Measurements from ENCODE around the gene DNAJC13.

The DNAJC13 gene

GRCh38 chr3:132538072-132538471, 120.8 kb downstream of the DNAJC13 start:
- ATAC-seq, result no peak
- TF ChIP-seq TOX (CRISPR knock-in tag; IDR thresholded peaks at IDR 0.05; ENCODE audit: borderline replicate concordance), result no peak
- no peak for TF ChIP-seq ZNF70 (CRISPR knock-in tag; IDR thresholded peaks at IDR 0.05)
- no peak for TF ChIP-seq BACH2 (CRISPR knock-in tag; IDR thresholded peaks at IDR 0.05; ENCODE audit: borderline replicate concordance)
- no peak for TF ChIP-seq ZFP3 (CRISPR knock-in tag; IDR thresholded peaks at IDR 0.05)
- no peak for TF ChIP-seq PPARA (CRISPR knock-in tag; IDR thresholded peaks at IDR 0.05; ENCODE audit: borderline replicate concordance)
- TF ChIP-seq PATZ1 (CRISPR knock-in tag; IDR thresholded peaks at IDR 0.05; ENCODE audit: borderline replicate concordance), result no peak
- TF ChIP-seq GLIS3 (CRISPR knock-in tag; IDR thresholded peaks at IDR 0.05), result no peak
- no peak for TF ChIP-seq ZNF565 (CRISPR knock-in tag; conservative IDR thresholded peaks at IDR 0.05; ENCODE audit: low read depth)
- no peak for TF ChIP-seq OSR1 (CRISPR knock-in tag; IDR thresholded peaks at IDR 0.05)
- TF ChIP-seq ZFP30 (CRISPR knock-in tag; IDR thresholded peaks at IDR 0.05), result no peak
- no peak for TF ChIP-seq ISL1 (CRISPR knock-in tag; IDR thresholded peaks at IDR 0.05)
- no peak for TF ChIP-seq ARNTL (CRISPR knock-in tag; IDR thresholded peaks at IDR 0.05; ENCODE audit: borderline replicate concordance, low read depth)
- TF ChIP-seq ZC3H10 (CRISPR knock-in tag; IDR thresholded peaks at IDR 0.05), result no peak

- no peak for TF ChIP-seq CREB5 (CRISPR knock-in tag; IDR thresholded peaks at IDR 0.05; ENCODE audit: low read depth)
- no peak for TF ChIP-seq ZNF8 (CRISPR knock-in tag; IDR thresholded peaks at IDR 0.05)
- no peak for ATAC-seq
These were observed 122.4 kb downstream of the DNAJC13 start for GRCh38 chr3:132539681-132540080.

GRCh38 chr3:132542577-132542976, 125.3 kb downstream of the DNAJC13 start:
- ATAC-seq, result no peak
- TF ChIP-seq TOX (CRISPR knock-in tag; IDR thresholded peaks at IDR 0.05; ENCODE audit: borderline replicate concordance) (no peak), ZNF565 (CRISPR knock-in tag; conservative IDR thresholded peaks at IDR 0.05; ENCODE audit: low read depth) (no peak), CREB5 (CRISPR knock-in tag; IDR thresholded peaks at IDR 0.05; ENCODE audit: low read depth) (no peak), CSRNP3 (CRISPR knock-in tag; IDR thresholded peaks at IDR 0.05) (no peak), BACH2 (CRISPR knock-in tag; IDR thresholded peaks at IDR 0.05; ENCODE audit: borderline replicate concordance) (no peak), PPARA (CRISPR knock-in tag; IDR thresholded peaks at IDR 0.05; ENCODE audit: borderline replicate concordance) (no peak), ZFP30 (CRISPR knock-in tag; IDR thresholded peaks at IDR 0.05) (no peak), RARB (CRISPR knock-in tag; IDR thresholded peaks at IDR 0.05) (no peak), GLIS3 (CRISPR knock-in tag; IDR thresholded peaks at IDR 0.05) (no peak), ZFP3 (CRISPR knock-in tag; IDR thresholded peaks at IDR 0.05) (no peak), PATZ1 (CRISPR knock-in tag; IDR thresholded peaks at IDR 0.05; ENCODE audit: borderline replicate concordance) (no peak), ISL1 (CRISPR knock-in tag; IDR thresholded peaks at IDR 0.05) (no peak), ZNF8 (CRISPR knock-in tag; IDR thresholded peaks at IDR 0.05) (no peak), ESRRG (CRISPR knock-in tag; IDR thresholded peaks at IDR 0.05) (no peak), ARNTL (CRISPR knock-in tag; IDR thresholded peaks at IDR 0.05; ENCODE audit: borderline replicate concordance, low read depth) (no peak), ZC3H10 (CRISPR knock-in tag; IDR thresholded peaks at IDR 0.05) (no peak), TSHZ2 (CRISPR knock-in tag; IDR thresholded peaks at IDR 0.05) (no peak)
